Measurements from ENCODE around the gene FAM110D. TPM values are rescaled to one million over a fixed set of nuclear protein-coding genes. Genes with fewer than 3 reads are reported as not detected.
A peak's percentile ranks its signal among the peaks of the same experiment; 100 is the strongest.

The FAM110D gene
- total RNA-seq = 1.0 TPM

DNA sequence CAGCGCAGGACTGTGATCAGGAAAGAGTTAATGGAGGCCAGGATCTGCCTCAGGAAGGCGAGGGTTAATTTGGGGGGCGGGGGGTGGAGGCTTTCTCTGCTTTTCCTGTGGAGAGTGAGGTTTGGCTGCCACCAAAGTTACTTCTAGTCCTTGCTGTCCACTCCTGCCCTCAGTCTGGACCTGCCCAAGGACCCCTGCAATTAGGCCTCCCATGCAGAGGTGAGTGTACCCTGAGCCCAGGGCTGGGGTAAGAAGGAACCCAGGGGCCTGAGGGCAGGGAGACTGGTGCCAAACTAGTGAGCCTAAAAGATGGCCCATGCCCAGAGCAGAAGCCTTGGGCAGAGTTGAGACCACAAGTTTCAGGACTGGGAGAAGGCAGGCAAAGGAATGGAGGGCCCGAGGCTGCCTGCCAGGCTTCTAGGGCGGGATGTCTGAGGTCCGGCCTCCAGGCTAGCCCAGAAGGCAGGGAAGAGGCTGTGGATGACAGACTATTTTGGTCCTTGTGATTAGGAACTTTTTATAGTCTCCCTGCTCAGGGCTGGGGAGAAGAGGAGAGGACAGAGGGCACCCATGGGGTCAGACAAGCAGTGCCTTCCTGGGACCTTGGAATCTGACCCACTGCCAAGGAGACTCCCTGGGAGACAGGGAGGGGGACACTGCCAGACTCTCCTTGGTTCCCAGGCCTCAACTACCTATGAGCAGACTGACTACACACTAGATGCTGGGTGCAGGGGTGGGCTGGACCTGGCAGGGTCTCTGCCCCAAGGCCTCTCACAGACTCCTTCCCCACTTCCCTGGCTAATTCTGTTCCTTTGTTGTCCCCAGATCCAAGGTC lies at the start of gene FAM110D:
TSS of gene FAM110D (plus strand) at position 172 of the 835 bp plus-strand sequence. CDS start 2,213 bp downstream, outside the sequence.
- peaks cover 21 to 49% (median 32%) of the 10 kb centered on the region in 3 donors for H3K4me1 ChIP-seq (ENCODE audit: control insufficient read depth in 3 of 3, insufficient read depth in 3 of 3, low read length in 3 of 3)
- peaks cover 5 to 10% (median 9%) of the 10 kb centered on the region in 3 donors for H3K27me3 ChIP-seq (ENCODE audit: control insufficient read depth in 3 of 3, insufficient read depth in 3 of 3, low read length in 3 of 3)

DNA sequence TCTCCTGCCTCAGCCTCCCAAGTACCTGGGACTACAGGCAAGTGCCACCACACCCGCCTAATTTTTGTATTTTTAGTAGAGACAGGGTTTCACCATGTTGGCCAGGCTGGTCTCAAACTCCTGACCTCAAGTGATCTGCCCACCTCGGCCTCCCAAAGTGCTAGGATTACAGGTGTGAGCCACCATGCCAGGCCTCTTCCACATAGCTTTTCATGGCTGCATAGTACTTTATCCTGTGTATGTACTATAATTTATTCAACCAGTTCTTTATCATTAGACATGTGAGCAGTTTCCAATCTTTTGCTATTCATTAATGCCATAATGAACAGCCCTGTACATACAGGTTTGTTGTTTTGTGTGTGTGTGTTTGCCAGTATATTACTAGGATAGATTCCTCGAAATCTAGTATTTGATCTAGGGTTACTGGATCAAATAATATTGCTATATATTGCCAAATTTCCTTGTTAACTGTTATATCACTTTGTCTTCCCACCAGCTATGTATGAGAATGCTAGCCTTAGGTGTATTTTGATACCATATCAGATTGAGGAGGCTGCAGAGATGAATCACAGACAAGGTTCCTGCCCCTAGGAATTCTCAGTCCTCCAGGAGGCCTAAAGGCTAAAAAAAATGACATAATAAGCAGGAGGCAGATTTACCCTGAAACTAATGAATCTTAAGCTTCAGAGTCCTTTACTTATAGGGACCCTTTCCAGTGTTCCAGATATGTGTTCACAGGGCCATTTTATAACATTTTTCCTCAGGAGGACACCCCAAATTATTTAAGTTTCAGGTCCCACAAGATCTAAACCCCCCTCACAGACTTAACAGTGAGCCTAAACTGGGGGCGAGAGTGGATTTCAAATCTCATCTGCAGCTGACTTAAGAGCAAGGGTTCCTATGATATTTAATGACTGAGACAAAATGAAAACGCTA lies 49.4 kb upstream of the FAM110D start:
- Histone ChIP-seq H3K9ac (ENCODE audit: low read depth in 1 of 3, low read length in 3 of 3) (peak overlapping the region in 1 of 3 donors; percentile 34), H3K9me3 (ENCODE audit: control insufficient read depth in 3 of 3, low read length in 3 of 3) (no peaks in the 10 kb centered on the region), H3K4me3 (ENCODE audit: low read length in 3 of 3) (peak overlapping the region in 1 of 3 donors; percentile 5), H3K36me3 (ENCODE audit: control insufficient read depth in 3 of 3, insufficient read depth in 3 of 3, low read length in 3 of 3) (no peaks in the 10 kb centered on the region), H3K4me1 (ENCODE audit: control insufficient read depth in 3 of 3, insufficient read depth in 3 of 3, low read length in 3 of 3) (peaks cover 27 to 33% (median 27%) of the 10 kb centered on the region in 3 donors), H3K27me3 (ENCODE audit: control insufficient read depth in 3 of 3, insufficient read depth in 3 of 3, low read length in 3 of 3) (no peaks in the 10 kb centered on the region), H3K27ac (ENCODE audit: low read depth, low read length) (no peak overlapping the region)

More for the DNA sequence above, at the start of gene FAM110D:
- H3K36me3 ChIP-seq (ENCODE audit: control insufficient read depth in 3 of 3, insufficient read depth in 3 of 3, low read length in 3 of 3) = no peaks in the 10 kb centered on the region
- H3K9me3 ChIP-seq (ENCODE audit: control insufficient read depth in 3 of 3, low read length in 3 of 3) = no peaks in the 10 kb centered on the region
- peak within 1 kb of the TSS; percentile 40 to 69 (median 68) for H3K9ac ChIP-seq (ENCODE audit: low read depth in 1 of 3, low read length in 3 of 3)
- peak within 1 kb of the TSS; percentile 54 to 70 (median 65) for H3K4me3 ChIP-seq (ENCODE audit: low read length in 3 of 3)
- H3K27ac ChIP-seq (ENCODE audit: low read depth, low read length) = peak within 1 kb of the TSS; percentile 74

DNA sequence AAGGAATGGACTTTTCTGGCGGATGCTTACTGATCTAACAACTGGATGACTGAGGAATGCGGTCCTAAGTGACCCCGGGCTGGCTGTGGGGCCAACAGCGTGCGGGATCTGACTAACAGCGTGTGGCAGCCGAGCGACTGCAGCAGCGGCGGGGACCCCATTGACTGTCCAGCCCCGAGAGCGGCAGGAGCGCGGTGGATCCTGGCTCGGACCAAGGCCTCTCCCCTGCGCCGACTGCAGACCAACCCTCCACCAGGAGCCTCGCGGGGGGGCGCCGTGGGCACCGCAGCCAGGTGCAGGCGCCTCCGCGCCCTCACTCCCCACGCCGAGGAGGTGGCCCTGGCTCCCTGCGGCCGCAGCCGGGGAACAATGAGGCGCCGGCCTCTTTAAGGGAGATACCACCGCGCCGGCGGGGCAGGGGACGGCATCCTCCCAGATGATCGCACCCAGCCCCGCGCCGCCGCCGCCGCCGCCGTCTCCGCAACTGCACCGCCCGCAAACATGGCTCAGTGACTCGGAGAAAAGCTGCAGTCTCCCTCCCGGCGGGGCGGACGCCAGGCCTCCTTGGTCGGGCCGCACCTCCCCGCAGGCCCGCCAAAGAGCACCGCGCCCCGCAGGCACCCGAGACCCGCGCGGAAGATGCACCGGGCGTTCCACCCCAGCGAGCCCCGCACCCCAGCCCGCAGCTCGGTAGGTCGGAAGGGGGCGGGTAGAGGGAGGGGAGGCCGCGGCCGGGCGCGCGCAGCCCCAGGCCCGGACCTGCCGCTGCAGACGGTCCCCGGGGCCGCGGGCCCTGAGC lies 47.9 kb upstream of the FAM110D start:
- H3K27me3 ChIP-seq (ENCODE audit: control insufficient read depth in 3 of 3, insufficient read depth in 3 of 3, low read length in 3 of 3) = no peaks in the 10 kb centered on the region
- peak overlapping the region; percentile 86 for H3K27ac ChIP-seq (ENCODE audit: low read depth, low read length)
- peak overlapping the region; percentile 75 to 99 (median 96) for H3K4me3 ChIP-seq (ENCODE audit: low read length in 3 of 3)
- peaks cover 26 to 38% (median 27%) of the 10 kb centered on the region in 3 donors for H3K4me1 ChIP-seq (ENCODE audit: control insufficient read depth in 3 of 3, insufficient read depth in 3 of 3, low read length in 3 of 3)
- no peaks in the 10 kb centered on the region for H3K9me3 ChIP-seq (ENCODE audit: control insufficient read depth in 3 of 3, low read length in 3 of 3)
- peak overlapping the region; percentile 59 to 91 (median 91) for H3K9ac ChIP-seq (ENCODE audit: low read depth in 1 of 3, low read length in 3 of 3)
- H3K36me3 ChIP-seq (ENCODE audit: control insufficient read depth in 3 of 3, insufficient read depth in 3 of 3, low read length in 3 of 3) = peaks cover 0 to 4% (median 0%) of the 10 kb centered on the region in 3 donors

DNA sequence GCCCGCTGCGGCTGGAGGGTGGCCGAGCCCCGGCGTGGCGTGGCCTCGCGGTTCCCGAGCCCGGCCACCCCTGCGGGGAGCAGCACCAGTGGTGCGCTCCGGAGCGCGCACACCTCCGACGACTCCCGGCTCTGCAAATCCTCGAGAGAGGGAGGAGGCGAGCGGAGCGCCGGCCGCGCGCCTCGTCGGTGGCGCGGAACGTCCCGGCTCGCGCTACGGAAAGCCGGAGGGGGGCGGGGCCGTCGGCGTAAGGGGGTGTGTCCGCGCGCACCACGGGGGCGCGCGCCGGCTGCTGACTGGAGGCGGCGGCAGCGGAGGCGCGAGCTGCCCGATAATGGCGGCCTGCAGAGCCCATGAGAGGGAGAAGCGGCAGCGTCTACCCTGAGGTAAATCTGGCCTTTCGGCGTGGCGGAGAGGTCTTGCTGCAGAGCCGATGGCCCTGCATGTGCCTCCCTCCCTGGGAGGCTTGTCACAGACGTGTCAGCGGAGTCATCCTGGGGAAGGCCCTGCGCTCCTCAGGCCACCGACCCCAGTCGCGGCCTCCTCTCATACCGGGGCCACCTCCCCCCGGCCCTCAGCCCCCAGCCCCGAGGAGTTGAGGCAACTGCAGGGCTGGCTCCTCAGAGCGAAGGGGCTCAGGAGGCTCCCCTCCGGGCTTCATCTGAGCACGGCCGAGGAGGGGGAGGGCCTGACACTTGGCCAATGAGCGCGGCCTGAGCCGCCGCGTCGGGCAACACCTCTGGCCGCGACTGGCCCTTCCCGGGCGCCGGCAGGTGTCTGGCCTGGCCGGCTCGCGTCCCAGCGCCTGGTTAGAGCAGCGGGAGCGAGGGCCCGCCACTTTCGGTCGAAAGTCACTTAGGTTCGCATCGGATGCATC lies 47.1 kb upstream of the FAM110D start, which contains the start of gene PDIK1L:
TSS of gene PDIK1L (plus strand) at position 295 of the 877 bp plus-strand sequence. CDS start 2,485 bp downstream, outside the sequence.
- H3K27ac ChIP-seq (ENCODE audit: low read depth, low read length) = peak within 1 kb of the TSS; percentile 92
- peaks cover 27 to 42% (median 27%) of the 10 kb centered on the region in 3 donors for H3K4me1 ChIP-seq (ENCODE audit: control insufficient read depth in 3 of 3, insufficient read depth in 3 of 3, low read length in 3 of 3)
- H3K36me3 ChIP-seq (ENCODE audit: control insufficient read depth in 3 of 3, insufficient read depth in 3 of 3, low read length in 3 of 3) = peaks cover 0 to 8% (median 0%) of the 10 kb centered on the region in 3 donors
- peak within 1 kb of the TSS; percentile 93 to 99 (median 94) for H3K9ac ChIP-seq (ENCODE audit: low read depth in 1 of 3, low read length in 3 of 3)
- H3K4me3 ChIP-seq (ENCODE audit: low read length in 3 of 3) = peak within 1 kb of the TSS; percentile 95 to 99 (median 96)
- no peaks in the 10 kb centered on the region for H3K9me3 ChIP-seq (ENCODE audit: control insufficient read depth in 3 of 3, low read length in 3 of 3)
- no peaks in the 10 kb centered on the region for H3K27me3 ChIP-seq (ENCODE audit: control insufficient read depth in 3 of 3, insufficient read depth in 3 of 3, low read length in 3 of 3)

DNA sequence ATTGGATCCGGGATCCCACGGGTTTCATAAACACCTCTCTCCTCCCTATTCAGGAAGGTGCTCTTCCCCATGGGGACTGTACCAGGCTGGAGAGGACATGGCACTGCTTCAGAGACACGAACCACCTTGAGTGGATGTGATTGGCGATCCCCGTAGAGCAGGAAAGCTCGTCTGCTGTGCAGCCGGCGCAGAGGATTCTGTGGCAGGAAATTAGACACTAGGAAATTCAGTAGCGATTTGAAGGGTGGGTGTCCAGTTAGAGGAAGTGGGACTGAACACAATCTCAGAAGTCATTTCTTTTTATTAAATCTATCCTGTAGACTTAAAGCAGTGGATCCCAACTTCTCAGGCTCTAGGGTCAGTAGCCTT lies 46.5 kb upstream of the FAM110D start:
- peak overlapping the region; percentile 92 for H3K27ac ChIP-seq (ENCODE audit: low read depth, low read length)
- peaks cover 27 to 42% (median 27%) of the 10 kb centered on the region in 3 donors for H3K4me1 ChIP-seq (ENCODE audit: control insufficient read depth in 3 of 3, insufficient read depth in 3 of 3, low read length in 3 of 3)
- no peaks in the 10 kb centered on the region for H3K27me3 ChIP-seq (ENCODE audit: control insufficient read depth in 3 of 3, insufficient read depth in 3 of 3, low read length in 3 of 3)
- peak overlapping the region; percentile 95 to 99 (median 96) for H3K4me3 ChIP-seq (ENCODE audit: low read length in 3 of 3)
- H3K9me3 ChIP-seq (ENCODE audit: control insufficient read depth in 3 of 3, low read length in 3 of 3) = no peaks in the 10 kb centered on the region
- H3K9ac ChIP-seq (ENCODE audit: low read depth in 1 of 3, low read length in 3 of 3) = peak overlapping the region; percentile 93 to 99 (median 94)
- H3K36me3 ChIP-seq (ENCODE audit: control insufficient read depth in 3 of 3, insufficient read depth in 3 of 3, low read length in 3 of 3) = peaks cover 0 to 10% (median 0%) of the 10 kb centered on the region in 3 donors

DNA sequence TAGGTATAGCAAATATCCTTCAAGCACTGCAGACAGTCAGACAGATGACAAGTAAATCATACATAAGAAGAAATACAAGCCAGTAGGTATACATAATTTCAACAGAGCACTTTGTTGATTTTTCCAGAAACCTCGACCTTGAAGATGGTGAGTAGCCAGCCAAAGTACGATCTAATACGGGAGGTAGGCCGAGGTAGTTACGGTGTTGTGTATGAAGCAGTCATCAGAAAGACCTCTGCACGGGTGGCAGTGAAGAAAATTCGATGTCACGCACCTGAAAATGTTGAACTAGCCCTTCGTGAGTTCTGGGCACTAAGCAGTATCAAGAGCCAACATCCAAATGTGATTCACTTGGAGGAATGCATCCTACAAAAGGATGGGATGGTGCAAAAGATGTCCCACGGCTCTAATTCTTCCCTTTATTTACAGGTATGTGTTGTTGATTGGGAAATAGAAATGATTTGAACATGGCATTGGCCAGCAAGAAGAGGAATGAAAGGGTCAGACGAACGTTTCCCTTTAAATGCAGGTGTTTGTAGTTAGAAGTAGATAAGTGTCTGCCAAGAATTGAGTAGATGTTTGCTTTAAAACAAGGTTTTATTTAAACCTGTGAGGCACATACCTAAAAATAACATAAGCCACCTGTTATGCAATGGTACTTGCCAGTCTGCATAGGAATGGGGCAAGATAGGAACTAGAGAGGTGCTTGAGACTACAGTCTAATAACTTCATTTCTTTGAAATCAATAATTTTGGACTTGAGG lies 44.5 kb upstream of the FAM110D start:
- Histone ChIP-seq H3K36me3 (ENCODE audit: control insufficient read depth in 3 of 3, insufficient read depth in 3 of 3, low read length in 3 of 3) (peaks cover 5 to 26% (median 12%) of the 10 kb centered on the region in 3 donors), H3K4me1 (ENCODE audit: control insufficient read depth in 3 of 3, insufficient read depth in 3 of 3, low read length in 3 of 3) (peaks cover 27 to 48% (median 27%) of the 10 kb centered on the region in 3 donors), H3K9me3 (ENCODE audit: control insufficient read depth in 3 of 3, low read length in 3 of 3) (no peaks in the 10 kb centered on the region), H3K4me3 (ENCODE audit: low read length in 3 of 3) (peak overlapping the region; percentile 51 to 64 (median 59)), H3K27me3 (ENCODE audit: control insufficient read depth in 3 of 3, insufficient read depth in 3 of 3, low read length in 3 of 3) (no peaks in the 10 kb centered on the region), H3K27ac (ENCODE audit: low read depth, low read length) (peak overlapping the region; percentile 92), H3K9ac (ENCODE audit: low read depth in 1 of 3, low read length in 3 of 3) (peak overlapping the region; percentile 74 to 82 (median 79))

DNA sequence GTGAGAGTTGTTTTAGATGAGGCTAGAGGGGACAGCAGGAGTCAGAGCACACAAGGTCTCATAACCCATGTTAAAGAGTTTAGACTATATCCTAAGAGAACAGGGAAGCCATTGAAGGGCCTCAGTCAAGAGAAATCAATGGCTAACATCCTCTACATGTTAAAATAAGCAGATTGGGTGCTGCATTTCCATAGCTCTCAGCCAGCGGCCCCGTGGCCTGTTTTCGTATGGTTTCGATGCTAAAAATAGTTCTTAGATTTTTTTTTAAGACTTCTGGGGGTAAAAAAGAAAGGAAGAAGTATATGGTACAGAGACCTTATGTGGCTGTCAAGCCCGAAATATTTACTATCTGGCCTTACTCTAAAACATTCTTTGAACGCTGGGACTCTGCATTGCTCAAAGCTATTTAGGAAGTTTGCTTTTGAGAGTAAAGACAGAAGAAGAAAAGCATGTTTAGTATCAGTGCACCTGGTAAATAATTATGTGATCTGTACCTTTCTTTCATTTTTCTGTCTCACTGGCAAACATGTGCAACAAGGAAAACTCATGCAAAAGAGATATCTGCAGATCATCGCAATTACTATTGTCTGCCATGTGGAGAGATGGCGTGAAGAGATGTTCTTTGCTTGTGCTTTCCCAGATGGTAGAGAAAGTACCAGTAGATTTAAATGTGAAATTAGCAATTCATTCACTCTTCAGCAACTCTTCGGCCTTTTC lies 38.8 kb upstream of the FAM110D start:
- Histone ChIP-seq H3K4me1 (ENCODE audit: control insufficient read depth in 3 of 3, insufficient read depth in 3 of 3, low read length in 3 of 3) (peaks cover 19 to 37% (median 22%) of the 10 kb centered on the region in 3 donors), H3K36me3 (ENCODE audit: control insufficient read depth in 3 of 3, insufficient read depth in 3 of 3, low read length in 3 of 3) (peaks cover 5 to 35% (median 12%) of the 10 kb centered on the region in 3 donors), H3K27ac (ENCODE audit: low read depth, low read length) (peak overlapping the region; percentile 8)

More for the DNA sequence above, 38.8 kb upstream of the FAM110D start:
- Histone ChIP-seq H3K4me3 (ENCODE audit: low read length in 3 of 3) (no peak overlapping the region), H3K27me3 (ENCODE audit: control insufficient read depth in 3 of 3, insufficient read depth in 3 of 3, low read length in 3 of 3) (no peaks in the 10 kb centered on the region), H3K9ac (ENCODE audit: low read depth in 1 of 3, low read length in 3 of 3) (no peak overlapping the region), H3K9me3 (ENCODE audit: control insufficient read depth in 3 of 3, low read length in 3 of 3) (no peaks in the 10 kb centered on the region)

Measured in skeletal muscle tissue (tissue), 4 donors.